ENCODE data around the gene STUB1. TPM values are rescaled to one million over a fixed set of nuclear protein-coding genes. Genes with fewer than 3 reads are reported as not detected.

The STUB1 gene
- total RNA-seq, 5 donors from 2014 or later (not counting 1 experiment from before 2014, with no cell fraction given) = 67.3 to 119 (median 114) TPM

GRCh38 chr16:662597-662996, 17.6 kb upstream of the STUB1 start:
- POLR2A ChIA-PET = no interaction called here

DNA sequence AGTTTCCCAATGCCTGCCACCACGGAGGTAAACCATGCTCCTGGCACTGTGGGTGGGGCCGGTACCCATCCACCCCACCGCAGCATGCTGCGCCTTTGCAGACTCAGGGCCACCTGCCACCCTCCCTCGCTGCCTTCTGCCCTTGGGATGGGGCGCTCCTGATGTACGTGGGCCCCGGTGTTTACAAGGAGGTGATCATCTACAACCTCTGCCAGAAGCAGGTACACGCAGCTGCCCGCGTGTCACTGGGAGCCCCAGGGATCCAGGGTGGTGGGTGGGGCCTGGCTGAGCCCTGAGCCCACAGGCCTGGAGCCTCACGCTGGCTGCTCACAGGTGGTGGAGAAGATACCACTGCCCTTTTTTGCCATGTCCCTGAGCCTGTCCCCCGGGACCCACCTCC, 13.6 kb upstream of the STUB1 start:
- H3K4me1 ChIP-seq (ENCODE audit: control insufficient read depth in 1 of 2, extremely low read depth in 1 of 2, insufficient read depth in 2 of 2, low read length in 2 of 2) = peaks cover 3 to 27% of the 10 kb centered on the region in 2 experiments
- ChIA-PET POLR2A (no interaction called here), CTCF (no interaction called here)
- H3K4me3 ChIP-seq (ENCODE audit: control insufficient read depth in 1 of 2, extremely low read depth in 1 of 2, low read length in 1 of 2) = no peak overlapping the region
- peaks cover 4 to 27% of the 10 kb centered on the region in 2 donors for H3K36me3 ChIP-seq (ENCODE audit: control insufficient read depth in 2 of 2, extremely low read depth in 1 of 2, insufficient read depth in 1 of 2, low read length in 1 of 2)
- Mint-ChIP-seq H3K27me3 (no peaks in the 10 kb centered on the region), H3K4me3 (peak overlapping the region in 1 of 3 donors; percentile 73), H3K27ac (no peak overlapping the region), H3K4me1 (peaks cover 0 to 13% (median 11%) of the 10 kb centered on the region in 3 donors), H3K36me3 (peaks cover 3% of the 10 kb centered on the region), H3K9me3 (no peaks in the 10 kb centered on the region)
- WGBS (ENCODE audit: insufficient coverage) = 91% methylated on average over 13 of the region's 13 CpGs
- DNase-seq = no peak
- no peak for ATAC-seq (replicated peaks in 1 of 4)
- H3K27me3 ChIP-seq (replicated peaks in 1 of 2; ENCODE audit: control insufficient read depth in 2 of 2, extremely low read depth in 1 of 2, insufficient read depth in 2 of 2, low read length in 1 of 2) = no peaks in the 10 kb centered on the region
- peak overlapping the region; percentile 74 for H3K27ac ChIP-seq (ENCODE audit: low read length)
- H3K9me3 ChIP-seq = no peaks in the 10 kb centered on the region

More at GRCh38 chr16:662597-662996, 17.6 kb upstream of the STUB1 start:
- no peak for ATAC-seq (replicated peaks in 1 of 4)
- Mint-ChIP-seq H3K27ac (no peak overlapping the region), H3K27me3 (no peaks in the 10 kb centered on the region), H3K9me3 (no peaks in the 10 kb centered on the region), H3K36me3 (no peaks in the 10 kb centered on the region), H3K4me3 (no peak overlapping the region), H3K4me1 (peaks cover 0 to 13% (median 7%) of the 10 kb centered on the region in 3 donors)
- WGBS (ENCODE audit: insufficient coverage) = 94% methylated on average over 21 of the region's 21 CpGs
- H3K4me1 ChIP-seq (ENCODE audit: control insufficient read depth in 1 of 2, extremely low read depth in 1 of 2, insufficient read depth in 2 of 2, low read length in 2 of 2) = peaks cover 3 to 29% of the 10 kb centered on the region in 2 experiments
- CTCF ChIA-PET = no interaction called here
- DNase-seq = no peak
- no peak overlapping the region for H3K27ac ChIP-seq (ENCODE audit: low read length)
- no peak overlapping the region for H3K4me3 ChIP-seq (ENCODE audit: control insufficient read depth in 1 of 2, extremely low read depth in 1 of 2, low read length in 1 of 2)
- no peaks in the 10 kb centered on the region for H3K27me3 ChIP-seq (replicated peaks in 1 of 2; ENCODE audit: control insufficient read depth in 2 of 2, extremely low read depth in 1 of 2, insufficient read depth in 2 of 2, low read length in 1 of 2)
- H3K9me3 ChIP-seq = no peaks in the 10 kb centered on the region
- H3K36me3 ChIP-seq (ENCODE audit: control insufficient read depth in 2 of 2, extremely low read depth in 1 of 2, insufficient read depth in 1 of 2, low read length in 1 of 2) = no peaks in the 10 kb centered on the region

- H3K9me3 ChIP-seq = no peaks in the 10 kb centered on the region
- WGBS (ENCODE audit: insufficient coverage) = 86% methylated on average over 18 of the region's 22 CpGs
- no peak for ATAC-seq (replicated peaks in 1 of 4)
- peaks cover 3 to 25% of the 10 kb centered on the region in 2 experiments for H3K4me1 ChIP-seq (ENCODE audit: control insufficient read depth in 1 of 2, extremely low read depth in 1 of 2, insufficient read depth in 2 of 2, low read length in 2 of 2)
- H3K27me3 ChIP-seq (replicated peaks in 1 of 2; ENCODE audit: control insufficient read depth in 2 of 2, extremely low read depth in 1 of 2, insufficient read depth in 2 of 2, low read length in 1 of 2) = no peaks in the 10 kb centered on the region
- peaks cover 0 to 13% (median 11%) of the 10 kb centered on the region in 3 donors for H3K4me1 Mint-ChIP-seq
- H3K4me3 ChIP-seq (ENCODE audit: control insufficient read depth in 1 of 2, extremely low read depth in 1 of 2, low read length in 1 of 2) = peak overlapping the region; percentile 66
- ChIA-PET CTCF (interaction anchor here in 1 of 2 donors (1.0 kb wide), 1 partner anchor 75 kb away, joined by 3 read pairs; no protein-coding TSS in a partner anchor), POLR2A (interaction anchor here (0.6 kb wide), 2 partner anchors 195 to 716 kb away, joined by 3 read pairs; no protein-coding TSS in a partner anchor)
- peak overlapping the region; percentile 74 for H3K27ac ChIP-seq (ENCODE audit: low read length)
- peak overlapping the region; percentile 73 to 74 (median 73) for H3K4me3 Mint-ChIP-seq
- no peaks in the 10 kb centered on the region for H3K9me3 Mint-ChIP-seq
- H3K27ac Mint-ChIP-seq = peak overlapping the region; percentile 86 to 94
- no peaks in the 10 kb centered on the region for H3K27me3 Mint-ChIP-seq
- peaks cover 4 to 32% of the 10 kb centered on the region in 2 donors for H3K36me3 ChIP-seq (ENCODE audit: control insufficient read depth in 2 of 2, extremely low read depth in 1 of 2, insufficient read depth in 1 of 2, low read length in 1 of 2)
- H3K36me3 Mint-ChIP-seq = peaks cover 3% of the 10 kb centered on the region
- no peak for DNase-seq
Observed at GRCh38 chr16:667113-667779, 13.0 kb upstream of the STUB1 start.

DNA sequence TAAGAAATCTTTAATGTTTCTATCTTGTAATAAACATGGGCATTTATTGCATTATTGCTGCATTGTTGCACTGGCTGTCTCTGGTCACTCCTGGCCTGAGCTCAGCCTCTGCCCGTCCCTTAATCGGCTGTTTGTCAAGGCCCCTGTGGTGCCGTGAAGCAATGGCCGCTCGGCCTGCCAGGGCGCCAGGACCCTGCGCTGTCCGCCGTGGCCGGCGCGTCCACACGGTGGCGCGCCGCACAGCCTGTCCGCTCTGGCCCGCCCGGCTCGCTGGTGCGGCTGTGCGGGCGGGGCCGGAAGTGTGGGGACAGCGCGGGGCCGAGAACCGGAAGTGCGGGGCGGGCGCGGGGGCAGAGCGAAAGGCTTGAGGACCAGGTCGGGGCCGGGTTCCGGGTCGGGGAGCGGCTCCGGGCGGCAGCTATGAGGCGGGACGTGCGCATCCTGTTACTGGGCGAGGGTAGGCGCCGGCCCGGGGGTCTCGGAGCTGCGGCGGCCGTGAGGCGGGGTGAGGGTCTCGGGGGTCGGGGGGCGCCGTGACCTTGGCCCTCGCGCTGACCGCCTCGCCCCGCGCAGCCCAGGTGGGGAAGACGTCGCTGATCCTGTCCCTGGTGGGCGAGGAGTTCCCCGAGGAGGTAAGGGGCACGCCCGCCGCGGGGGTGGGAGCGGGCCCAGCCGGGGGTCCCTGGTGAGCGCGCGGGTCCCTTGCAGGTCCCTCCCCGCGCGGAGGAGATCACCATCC, 12.3 kb upstream of the STUB1 start, which contains the start of gene RHOT2:
Gene RHOT2 (plus strand): TSS at position 353 of the 739 bp plus-strand sequence. CDS start 68 bp downstream, at position 421.
- ATAC-seq (replicated peaks in 1 of 4) (peak; percentile 89 to 97 (median 96)), DNase-seq (peak; percentile 74 to 96 (median 86))
- Mint-ChIP-seq H3K9me3 (no peaks in the 10 kb centered on the region), H3K4me3 (peak within 1 kb of the TSS; percentile 73 to 74 (median 73)), H3K4me1 (peaks cover 0 to 12% (median 11%) of the 10 kb centered on the region in 3 donors), H3K36me3 (peaks cover 6% of the 10 kb centered on the region), H3K27ac (peak within 1 kb of the TSS; percentile 86 to 94), H3K27me3 (no peaks in the 10 kb centered on the region)
- Histone ChIP-seq H3K4me3 (ENCODE audit: control insufficient read depth in 1 of 2, extremely low read depth in 1 of 2, low read length in 1 of 2) (peak within 1 kb of the TSS; percentile 66 to 75), H3K4me1 (ENCODE audit: control insufficient read depth in 1 of 2, extremely low read depth in 1 of 2, insufficient read depth in 2 of 2, low read length in 2 of 2) (peaks cover 3 to 25% of the 10 kb centered on the region in 2 experiments), H3K9me3 (no peaks in the 10 kb centered on the region), H3K27ac (ENCODE audit: low read length) (peak within 1 kb of the TSS; percentile 74), H3K36me3 (ENCODE audit: control insufficient read depth in 2 of 2, extremely low read depth in 1 of 2, insufficient read depth in 1 of 2, low read length in 1 of 2) (peaks cover 8 to 37% of the 10 kb centered on the region in 2 donors), H3K27me3 (replicated peaks in 1 of 2; ENCODE audit: control insufficient read depth in 2 of 2, extremely low read depth in 1 of 2, insufficient read depth in 2 of 2, low read length in 1 of 2) (no peaks in the 10 kb centered on the region)
- ChIA-PET CTCF (interaction anchor here in 1 of 2 donors (1.0 kb wide), 1 partner anchor 74 kb away, joined by 3 read pairs; no protein-coding TSS in a partner anchor), POLR2A (interaction anchor here (0.6 kb wide), 2 partner anchors 194 to 715 kb away, joined by 3 read pairs; no protein-coding TSS in a partner anchor)
- WGBS (ENCODE audit: insufficient coverage) = under 1% methylated on average over 65 of the region's 78 CpGs

GRCh38 chr16:668519-669171, 11.6 kb upstream of the STUB1 start:
- ChIA-PET POLR2A (interaction anchor here in 1 of 2 donors (0.6 kb wide), 1 partner anchor 11 kb away, joined by 5 read pairs; no protein-coding TSS in a partner anchor), CTCF (no interaction called here)
- H3K4me3 Mint-ChIP-seq = peak overlapping the region; percentile 73 to 74 (median 73)
- Histone ChIP-seq H3K9me3 (no peaks in the 10 kb centered on the region), H3K36me3 (ENCODE audit: control insufficient read depth in 2 of 2, extremely low read depth in 1 of 2, insufficient read depth in 1 of 2, low read length in 1 of 2) (peaks cover 14 to 39% of the 10 kb centered on the region in 2 donors), H3K4me3 (ENCODE audit: control insufficient read depth in 1 of 2, extremely low read depth in 1 of 2, low read length in 1 of 2) (peak overlapping the region; percentile 66 to 75), H3K27ac (ENCODE audit: low read length) (peak overlapping the region; percentile 67), H3K27me3 (replicated peaks in 1 of 2; ENCODE audit: control insufficient read depth in 2 of 2, extremely low read depth in 1 of 2, insufficient read depth in 2 of 2, low read length in 1 of 2) (no peaks in the 10 kb centered on the region), H3K4me1 (ENCODE audit: control insufficient read depth in 1 of 2, extremely low read depth in 1 of 2, insufficient read depth in 2 of 2, low read length in 2 of 2) (peaks cover 3 to 25% of the 10 kb centered on the region in 2 experiments)
- peak overlapping the region; percentile 58 to 72 for H3K27ac Mint-ChIP-seq
- peak in 2 of 4 experiments; percentile 6 to 21 for ATAC-seq (replicated peaks in 1 of 4)
- no peaks in the 10 kb centered on the region for H3K27me3 Mint-ChIP-seq
- DNase-seq = peak in 1 of 35 experiments; percentile 39
- H3K9me3 Mint-ChIP-seq = no peaks in the 10 kb centered on the region
- 4% methylated on average over 48 of the region's 50 CpGs for WGBS (ENCODE audit: insufficient coverage)
- H3K4me1 Mint-ChIP-seq = peaks cover 0 to 11% (median 11%) of the 10 kb centered on the region in 3 donors
- H3K36me3 Mint-ChIP-seq = peaks cover 7% of the 10 kb centered on the region
